ENCODE data around the gene RFPL2.
"Not testable (repeated sequence)": the region's sequence is repeated elsewhere in the genome, so short reads cannot be mapped to it uniquely, and the experiment has no call there.

Gene RFPL2

DNA sequence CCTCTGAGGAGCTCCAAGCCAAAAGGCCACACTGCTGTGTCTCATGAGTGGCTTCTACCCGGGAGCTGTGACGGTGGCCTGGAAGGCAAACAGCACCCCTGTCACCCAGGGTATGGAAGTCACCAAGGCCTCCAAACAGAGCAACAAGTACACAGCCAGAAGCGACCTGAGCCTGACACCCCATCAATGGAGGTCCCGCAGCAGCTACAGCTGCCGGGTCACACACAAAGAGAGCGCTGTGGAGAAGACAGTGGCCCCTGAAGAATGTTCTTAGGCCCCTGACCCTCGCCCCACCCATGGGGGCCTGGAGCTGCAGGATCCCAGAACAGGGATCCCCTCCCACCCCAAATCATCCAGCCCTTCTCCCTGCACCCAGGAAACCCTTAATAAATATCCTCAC lies 4.9 kb downstream of the RFPL2 start:
- DNase-seq, result no peak
- in situ Hi-C loops (cut with HindIII; ENCODE audit: low pct_ligation_motif_present, low sequenced_read_pairs), result no loop called here
- H3K36me3 ChIP-seq (replicated peaks), result no peaks in the 10 kb centered on the region
- H3K27me3 ChIP-seq (replicated peaks), result peaks cover 15% of the 10 kb centered on the region
- TF ChIP-seq, protein P1, sequence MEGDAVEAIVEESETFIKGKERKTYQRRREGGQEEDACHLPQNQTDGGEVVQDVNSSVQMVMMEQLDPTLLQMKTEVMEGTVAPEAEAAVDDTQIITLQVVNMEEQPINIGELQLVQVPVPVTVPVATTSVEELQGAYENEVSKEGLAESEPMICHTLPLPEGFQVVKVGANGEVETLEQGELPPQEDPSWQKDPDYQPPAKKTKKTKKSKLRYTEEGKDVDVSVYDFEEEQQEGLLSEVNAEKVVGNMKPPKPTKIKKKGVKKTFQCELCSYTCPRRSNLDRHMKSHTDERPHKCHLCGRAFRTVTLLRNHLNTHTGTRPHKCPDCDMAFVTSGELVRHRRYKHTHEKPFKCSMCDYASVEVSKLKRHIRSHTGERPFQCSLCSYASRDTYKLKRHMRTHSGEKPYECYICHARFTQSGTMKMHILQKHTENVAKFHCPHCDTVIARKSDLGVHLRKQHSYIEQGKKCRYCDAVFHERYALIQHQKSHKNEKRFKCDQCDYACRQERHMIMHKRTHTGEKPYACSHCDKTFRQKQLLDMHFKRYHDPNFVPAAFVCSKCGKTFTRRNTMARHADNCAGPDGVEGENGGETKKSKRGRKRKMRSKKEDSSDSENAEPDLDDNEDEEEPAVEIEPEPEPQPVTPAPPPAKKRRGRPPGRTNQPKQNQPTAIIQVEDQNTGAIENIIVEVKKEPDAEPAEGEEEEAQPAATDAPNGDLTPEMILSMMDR (IDR thresholded peaks at IDR 0.05; ENCODE audit: low read depth, low read length, missing control alignments), result no peak
- H3K4me3 ChIP-seq (ENCODE audit: low read depth, low read length), result no peak overlapping the region
- no peak overlapping the region for H3K27ac ChIP-seq

DNA sequence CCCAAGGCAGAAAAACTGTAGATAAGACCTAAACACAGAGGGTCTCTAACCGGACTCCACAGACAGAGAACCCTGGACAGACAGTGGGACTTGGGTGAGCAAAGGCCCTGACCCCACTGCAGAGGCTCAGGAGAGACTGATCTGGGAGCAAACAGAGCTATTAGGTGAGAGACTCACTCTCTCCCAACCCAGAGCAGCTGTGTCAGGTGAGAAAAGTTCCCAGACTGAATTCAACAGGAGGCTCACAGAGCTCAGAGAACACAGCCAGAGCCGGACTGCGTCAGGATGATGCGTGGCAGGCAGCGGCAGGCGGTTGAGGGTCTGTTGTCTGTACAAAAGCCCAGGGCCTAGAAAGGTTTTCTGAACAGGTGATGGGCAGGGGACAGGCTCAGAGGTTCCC lies 5.5 kb downstream of the RFPL2 start:
- Histone ChIP-seq H3K36me3 (replicated peaks) (no peaks in the 10 kb centered on the region), H3K4me3 (ENCODE audit: low read depth, low read length) (no peak overlapping the region), H3K27ac (no peak overlapping the region), H3K27me3 (replicated peaks) (peaks cover 15% of the 10 kb centered on the region)
- TF ChIP-seq, protein P1 (IDR thresholded peaks at IDR 0.05; ENCODE audit: low read depth, low read length, missing control alignments), result no peak
- in situ Hi-C loops (cut with HindIII; ENCODE audit: low pct_ligation_motif_present, low sequenced_read_pairs), result no loop called here
- DNase-seq, result no peak

DNA sequence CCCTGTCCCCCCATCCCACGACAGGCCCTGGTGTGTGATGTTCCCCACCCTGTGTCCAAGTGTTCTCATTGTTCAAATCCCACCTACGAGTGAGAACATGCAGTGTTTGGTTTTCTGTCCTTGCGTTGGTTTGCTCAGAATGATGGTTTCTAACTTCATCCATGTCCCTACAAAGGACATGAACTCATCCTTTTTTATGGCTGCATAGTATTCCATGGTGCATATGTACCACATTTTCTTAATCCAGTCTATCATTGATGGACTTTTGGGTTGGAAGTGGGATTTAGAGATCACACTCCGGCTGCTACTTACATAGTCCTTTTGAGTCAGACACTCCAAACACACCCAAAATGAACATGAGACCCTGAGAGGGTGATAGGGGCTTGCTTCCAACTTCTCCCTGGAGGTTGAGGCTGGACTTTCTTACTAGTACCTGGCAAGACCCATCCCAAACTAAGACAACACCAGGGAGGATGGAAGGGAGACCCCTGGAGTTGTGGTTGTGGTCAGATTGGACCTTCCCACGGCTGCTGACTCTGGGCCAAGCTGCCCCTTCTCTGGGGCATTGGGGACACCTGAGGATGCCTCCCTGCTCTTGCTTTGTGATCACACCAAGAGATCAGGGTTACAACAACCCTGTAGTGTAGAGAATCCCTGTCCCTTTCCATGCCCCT lies 7.2 kb downstream of the RFPL2 start:
- H3K36me3 ChIP-seq (replicated peaks); H3K27ac ChIP-seq; H3K4me3 ChIP-seq (ENCODE audit: low read depth, low read length); H3K27me3 ChIP-seq (replicated peaks); in situ Hi-C loops (cut with HindIII; ENCODE audit: low pct_ligation_motif_present, low sequenced_read_pairs); DNase-seq: not testable (repeated sequence)

DNA sequence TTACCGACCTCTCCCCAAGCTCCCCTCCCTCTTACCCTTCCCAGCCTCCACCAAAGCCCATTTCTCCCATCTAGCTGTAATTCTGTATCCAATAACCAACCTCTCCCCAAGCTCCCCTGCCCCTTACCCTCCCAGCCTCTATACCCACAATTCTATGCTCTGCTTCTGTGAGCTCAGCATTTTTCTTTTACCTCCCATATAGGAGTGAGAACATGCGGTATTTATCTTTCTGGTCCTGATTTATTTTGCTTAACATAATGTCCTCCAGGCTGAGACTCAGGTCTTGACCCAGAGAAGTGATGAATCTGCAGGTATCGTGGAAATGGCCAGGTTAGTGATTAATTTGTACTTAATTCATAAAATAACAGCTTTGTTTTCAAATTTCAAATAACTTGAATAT lies 9.0 kb downstream of the RFPL2 start:
- DNase-seq; H3K4me3 ChIP-seq (ENCODE audit: low read depth, low read length); H3K27me3 ChIP-seq (replicated peaks); H3K27ac ChIP-seq; in situ Hi-C loops (cut with HindIII; ENCODE audit: low pct_ligation_motif_present, low sequenced_read_pairs); H3K36me3 ChIP-seq (replicated peaks): not testable (repeated sequence)

DNA sequence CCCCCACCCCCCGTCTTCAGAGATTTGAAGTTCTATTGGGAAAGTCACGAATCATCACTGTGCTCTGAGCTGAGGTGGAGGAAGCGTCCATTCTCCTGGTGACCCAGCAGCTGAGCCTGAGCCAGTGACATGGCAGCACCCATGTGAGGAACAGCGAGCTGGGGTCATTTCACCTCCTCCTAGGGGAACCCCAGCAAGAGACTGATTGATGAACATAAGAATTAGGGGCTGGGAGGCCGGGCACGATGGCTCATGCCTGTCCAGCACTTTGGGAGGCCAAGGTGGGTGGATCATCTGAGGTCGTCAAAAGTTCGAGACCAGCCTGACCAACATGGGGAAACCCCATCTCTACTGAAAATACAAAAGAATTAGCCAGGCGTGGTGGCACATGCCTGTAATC lies 11.5 kb downstream of the RFPL2 start:
- in situ Hi-C loops (cut with HindIII; ENCODE audit: low pct_ligation_motif_present, low sequenced_read_pairs); H3K36me3 ChIP-seq (replicated peaks); H3K4me3 ChIP-seq (ENCODE audit: low read depth, low read length); DNase-seq; H3K27ac ChIP-seq; H3K27me3 ChIP-seq (replicated peaks): not testable (repeated sequence)

DNA sequence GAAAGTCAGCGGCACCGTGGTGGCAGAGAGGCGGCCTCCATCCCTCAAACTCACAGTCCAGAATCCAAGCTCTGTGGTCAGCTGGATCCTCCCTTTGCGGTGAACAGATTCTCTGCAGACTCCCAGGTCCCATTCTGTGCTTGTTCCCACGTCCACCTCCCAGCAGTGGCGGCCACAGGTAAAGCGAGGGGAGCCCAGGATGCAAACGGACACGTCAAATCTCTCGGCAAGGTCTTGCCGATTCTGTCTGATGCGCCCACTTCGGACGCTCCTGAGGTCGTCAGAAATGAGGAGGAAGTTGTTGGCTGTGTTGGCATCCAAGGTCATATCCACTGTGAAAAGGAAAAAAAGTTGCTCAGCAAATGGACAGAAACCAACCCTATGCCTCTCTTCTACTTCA lies 13.9 kb downstream of the RFPL2 start:
- DNase-seq; H3K4me3 ChIP-seq (ENCODE audit: low read depth, low read length); H3K36me3 ChIP-seq (replicated peaks); in situ Hi-C loops (cut with HindIII; ENCODE audit: low pct_ligation_motif_present, low sequenced_read_pairs); H3K27me3 ChIP-seq (replicated peaks); H3K27ac ChIP-seq: not testable (repeated sequence)

DNA sequence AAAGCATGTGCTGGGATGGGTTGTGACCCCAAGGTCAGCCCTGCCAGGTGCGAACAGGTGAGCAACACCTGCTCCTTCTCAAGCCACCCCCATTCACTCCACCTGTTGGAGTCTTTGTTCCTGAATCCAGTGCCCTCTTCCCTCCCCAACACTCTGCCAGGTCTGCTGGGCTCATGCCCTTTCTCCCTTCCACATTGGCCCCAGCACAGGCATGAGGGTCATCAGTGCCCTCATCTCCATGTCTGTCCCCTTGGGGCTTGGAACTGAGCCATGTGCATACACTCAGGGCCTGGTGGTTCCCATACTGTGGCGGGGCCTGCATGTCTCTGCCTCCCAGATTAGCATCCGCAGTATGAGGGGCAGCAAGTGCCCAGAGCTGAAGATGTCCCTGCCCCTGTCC lies 19.1 kb downstream of the RFPL2 start:
- Histone ChIP-seq H3K36me3 (replicated peaks) (no peaks in the 10 kb centered on the region), H3K27ac (no peak overlapping the region), H3K27me3 (replicated peaks) (no peaks in the 10 kb centered on the region), H3K4me3 (ENCODE audit: low read depth, low read length) (no peak overlapping the region)
- in situ Hi-C loops (cut with HindIII; ENCODE audit: low pct_ligation_motif_present, low sequenced_read_pairs), result no loop called here
- TF ChIP-seq, protein P1 (IDR thresholded peaks at IDR 0.05; ENCODE audit: low read depth, low read length, missing control alignments), result no peak
- DNase-seq, result no peak

DNA sequence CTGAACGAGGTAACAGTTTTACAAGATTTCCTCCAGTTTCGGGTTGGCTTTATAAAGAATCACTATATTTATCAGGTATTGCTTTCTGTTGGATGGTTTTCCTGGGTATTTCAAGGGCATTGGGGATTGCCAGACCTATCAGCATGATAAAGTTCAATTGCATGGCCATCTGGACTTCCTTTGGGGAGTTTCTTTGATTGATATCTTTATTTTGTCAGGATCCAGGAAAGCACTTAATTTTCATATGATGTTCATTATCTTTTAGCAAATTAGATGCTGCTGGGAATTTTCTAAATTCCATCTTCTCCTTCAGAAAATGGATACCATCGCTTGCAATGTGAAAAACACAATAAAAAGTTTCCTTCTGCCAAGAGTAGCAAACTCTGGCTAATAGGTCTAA lies 21.2 kb downstream of the RFPL2 start:
- in situ Hi-C loops (cut with HindIII; ENCODE audit: low pct_ligation_motif_present, low sequenced_read_pairs), result no loop called here
- Histone ChIP-seq H3K4me3 (ENCODE audit: low read depth, low read length) (no peak overlapping the region), H3K27ac (no peak overlapping the region), H3K27me3 (replicated peaks) (no peaks in the 10 kb centered on the region), H3K36me3 (replicated peaks) (no peaks in the 10 kb centered on the region)
- TF ChIP-seq, protein P1 (IDR thresholded peaks at IDR 0.05; ENCODE audit: low read depth, low read length, missing control alignments), result no peak
- no peak for DNase-seq
